Hepatocyte (in vitro differentiated cells): ENCODE results near the gene MTURN. TPM values are rescaled to one million over a fixed set of nuclear protein-coding genes. Genes with fewer than 3 reads are reported as not detected.

ENCODE experiments used
- DNase-seq: peaks from one replicate; pipeline ENCODE4 v3.0.0-alpha.2; 2016; ENCODE audit warnings: low spot score
- H2AFZ ChIP-seq: fragments of 200-600 bp; sonication (generic); 2 replicates; pipeline ENCODE4 v1.6.0; 2016; ENCODE audit warnings: antibody characterized with exemption, mild to moderate bottlenecking
- H3K27ac ChIP-seq: fragments of 200-600 bp; sonication (generic); 2 replicates; pipeline ENCODE4 v1.5.1; 2016; ENCODE audit warnings: mild to moderate bottlenecking
- H3K27me3 ChIP-seq: fragments of 200-600 bp; sonication (generic); 2 replicates; pipeline ENCODE4 v1.6.1; 2016
- H3K36me3 ChIP-seq: fragments of 200-600 bp; sonication (generic); replicated peaks from 2 replicates; pipeline ENCODE4 v1.5.1; 2016; ENCODE audit warnings: low read depth; ENCODE audit not compliant: insufficient read depth
- H3K4me1 ChIP-seq: fragments of 200-600 bp; sonication (generic); 2 replicates; pipeline ENCODE4 v1.5.1; 2016; ENCODE audit warnings: mild to moderate bottlenecking, moderate library complexity; ENCODE audit not compliant: insufficient read depth
- H3K4me2 ChIP-seq: fragments of 200-600 bp; sonication (generic); 2 replicates; pipeline ENCODE4 v1.6.0; 2016
- H3K4me3 ChIP-seq: fragments of 200-600 bp; sonication (generic); 2 replicates; pipeline ENCODE4 v1.5.1; 2016; ENCODE audit warnings: mild to moderate bottlenecking
- H3K79me2 ChIP-seq: fragments of 200-600 bp; sonication (generic); 2 replicates; pipeline ENCODE4 v1.6.0; 2017; ENCODE audit warnings: mild to moderate bottlenecking
- H3K9me2 ChIP-seq: fragments of 200-600 bp; sonication (generic); replicated peaks from 2 replicates; pipeline ENCODE4 v1.6.0; 2017; ENCODE audit warnings: mild to moderate bottlenecking; ENCODE audit not compliant: insufficient read depth
- H3K9me3 ChIP-seq: fragments of 200-600 bp; sonication (generic); 2 replicates; pipeline ENCODE4 v1.5.1; 2016; ENCODE audit warnings: low read depth, mild to moderate bottlenecking
- H4K20me1 ChIP-seq: fragments of 200-600 bp; sonication (generic); 2 replicates; pipeline ENCODE4 v1.6.0; 2016; ENCODE audit warnings: mild to moderate bottlenecking; ENCODE audit not compliant: insufficient read depth, poor library complexity, severe bottlenecking
- EZH2 ChIP-seq: fragments of 200-600 bp; sonication (generic); IDR thresholded peaks from 2 replicates; pipeline ENCODE4 v1.6.1; 2016; ENCODE audit warnings: antibody characterized with exemption, mild to moderate bottlenecking, borderline replicate concordance
- EZH2phosphoT487 ChIP-seq: fragments of 200-600 bp; sonication (generic); IDR thresholded peaks from one replicate; pipeline ENCODE4 v1.6.1; 2018; ENCODE audit warnings: antibody characterized with exemption, mild to moderate bottlenecking, low read depth, moderate library complexity; ENCODE audit not compliant: unreplicated experiment, severe bottlenecking
- WGBS: methylation state at CpG from one replicate; pipeline ENCODE4 v1.1.6; 2016; ENCODE audit warnings: low lambda C conversion rate; ENCODE audit errors: missing lambda C conversion rate; 5-methylcytosine and 5-hydroxymethylcytosine counted together
- polyA plus RNA-seq: library from polyadenylated mRNA; unstranded; fragments of >200 nt; fragmentation: Nextera tagmentation; extraction: Ambion mirVana; gene quantifications from 2 replicates; pipeline ENCODE4 v1.2.1, GENCODE V29; 2016
- total RNA-seq: library from RNA; depleted of rRNA; stranded (reverse); fragments of >200 nt; gene quantifications from 2 replicates; pipeline ENCODE4 v1.2.3, GENCODE V29; 2014
- TF ChIP-seq, protein P1 (sequence below): fragments of 200-600 bp; sonication (generic); IDR thresholded peaks from 2 replicates; pipeline ENCODE4 v1.5.1; 2016; ENCODE audit warnings: antibody characterized with exemption, mild to moderate bottlenecking; ENCODE audit not compliant: poor library complexity

MTURN gene
- total and polyA plus RNA-seq, 2 experiments from 2014 or later: 4.5 to 14.5 TPM

DNA sequence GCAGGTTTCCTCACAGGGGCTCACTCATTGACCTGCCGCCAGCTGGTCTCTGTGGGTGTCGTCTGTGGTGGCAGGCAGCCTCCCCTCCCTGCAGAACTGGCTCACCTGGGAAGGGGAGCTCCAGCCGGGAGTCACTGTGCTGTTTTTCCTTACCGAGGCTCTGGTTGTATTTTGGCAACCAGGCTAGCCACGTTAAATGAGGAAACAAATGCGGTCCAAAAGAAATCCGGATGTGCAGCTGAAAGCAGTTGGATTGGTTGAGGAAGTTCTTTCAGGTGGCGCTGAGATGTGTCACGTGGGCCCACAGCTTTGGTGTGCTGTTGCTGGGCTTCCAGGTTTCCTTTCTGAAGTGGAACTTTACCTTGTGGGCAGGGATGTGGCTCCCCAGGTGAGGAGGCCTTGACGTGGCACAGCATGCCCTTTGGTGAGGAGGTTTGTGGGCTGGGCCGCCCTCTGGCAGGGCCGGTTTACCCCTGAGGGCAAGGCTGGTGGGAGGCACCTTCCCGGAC, 14.2 kb downstream of the MTURN start:
- Histone ChIP-seq H3K4me3 (no peak overlapping the region), H3K36me3 (no peaks in the 10 kb centered on the region), H4K20me1 (no peaks in the 10 kb centered on the region), H3K9me2 (no peaks in the 10 kb centered on the region), H3K27ac (no peak overlapping the region), H3K79me2 (no peaks in the 10 kb centered on the region), H3K4me2 (no peak overlapping the region), H3K9me3 (no peaks in the 10 kb centered on the region), H3K4me1 (no peaks in the 10 kb centered on the region), H3K27me3 (no peaks in the 10 kb centered on the region), H2AFZ (no peak overlapping the region)
- no peak for TF ChIP-seq EZH2
- no peak for DNase-seq
- 86% methylated on average over 13 of the region's 13 CpGs for WGBS

DNA sequence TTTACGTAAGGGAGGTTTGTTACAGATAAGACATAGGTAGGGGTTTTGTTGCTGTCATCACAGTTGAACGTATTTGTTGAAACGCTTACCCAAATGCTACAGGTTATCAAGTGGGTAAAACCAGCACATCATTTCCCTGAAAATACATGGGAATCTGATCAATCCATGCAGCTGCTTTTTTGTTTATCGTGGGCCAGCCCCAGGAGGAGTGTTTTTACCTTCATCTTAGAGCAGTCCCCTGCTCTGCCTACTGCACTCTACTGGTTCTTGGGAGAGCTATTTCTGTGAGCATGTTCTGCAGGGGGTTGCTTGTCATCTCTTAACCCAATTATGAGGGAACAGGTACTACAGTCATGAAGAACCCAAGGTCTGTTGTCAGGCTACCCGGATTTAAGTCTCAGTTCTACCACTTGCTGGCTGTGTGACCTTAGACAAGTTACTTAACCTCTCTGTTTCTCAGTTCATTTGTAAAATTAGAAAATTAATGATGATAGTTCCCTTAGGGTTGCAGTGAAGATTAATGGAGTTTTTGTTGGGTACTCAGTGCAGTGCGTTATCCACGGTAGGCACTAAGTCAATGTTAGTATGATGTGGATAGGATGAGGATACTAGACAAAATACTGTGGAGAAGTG, 15.0 kb downstream of the MTURN start:
- TF ChIP-seq EZH2phosphoT487 (no peak), EZH2 (no peak)
- TF ChIP-seq, protein P1, sequence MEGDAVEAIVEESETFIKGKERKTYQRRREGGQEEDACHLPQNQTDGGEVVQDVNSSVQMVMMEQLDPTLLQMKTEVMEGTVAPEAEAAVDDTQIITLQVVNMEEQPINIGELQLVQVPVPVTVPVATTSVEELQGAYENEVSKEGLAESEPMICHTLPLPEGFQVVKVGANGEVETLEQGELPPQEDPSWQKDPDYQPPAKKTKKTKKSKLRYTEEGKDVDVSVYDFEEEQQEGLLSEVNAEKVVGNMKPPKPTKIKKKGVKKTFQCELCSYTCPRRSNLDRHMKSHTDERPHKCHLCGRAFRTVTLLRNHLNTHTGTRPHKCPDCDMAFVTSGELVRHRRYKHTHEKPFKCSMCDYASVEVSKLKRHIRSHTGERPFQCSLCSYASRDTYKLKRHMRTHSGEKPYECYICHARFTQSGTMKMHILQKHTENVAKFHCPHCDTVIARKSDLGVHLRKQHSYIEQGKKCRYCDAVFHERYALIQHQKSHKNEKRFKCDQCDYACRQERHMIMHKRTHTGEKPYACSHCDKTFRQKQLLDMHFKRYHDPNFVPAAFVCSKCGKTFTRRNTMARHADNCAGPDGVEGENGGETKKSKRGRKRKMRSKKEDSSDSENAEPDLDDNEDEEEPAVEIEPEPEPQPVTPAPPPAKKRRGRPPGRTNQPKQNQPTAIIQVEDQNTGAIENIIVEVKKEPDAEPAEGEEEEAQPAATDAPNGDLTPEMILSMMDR: no peak
- WGBS: 84% methylated on average over 7 of the region's 7 CpGs

DNA sequence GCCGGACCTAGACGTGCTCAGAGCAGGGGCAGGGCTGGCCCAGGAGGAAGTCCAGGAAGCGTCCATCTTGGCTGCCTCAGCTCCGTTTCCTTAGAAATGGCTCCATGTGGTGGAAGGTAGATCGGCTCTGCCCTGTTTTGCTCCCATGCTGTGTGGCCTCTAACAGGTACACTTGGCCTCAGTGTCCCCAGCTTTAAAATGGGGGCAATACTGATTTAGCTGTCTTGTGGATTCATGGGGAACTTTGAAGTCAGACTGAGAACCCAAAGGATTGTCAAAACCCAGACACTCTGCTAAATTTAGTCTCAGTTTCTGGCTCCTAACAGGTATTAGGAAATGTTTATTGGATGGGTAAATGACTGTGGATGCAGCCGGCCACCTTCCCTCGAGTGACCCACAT, 15.9 kb downstream of the MTURN start:
- no peaks in the 10 kb centered on the region for H3K9me3 ChIP-seq
- no peaks in the 10 kb centered on the region for H3K27me3 ChIP-seq
- H3K4me1 ChIP-seq: no peaks in the 10 kb centered on the region
- no peak overlapping the region for H3K4me3 ChIP-seq
- H3K79me2 ChIP-seq: no peaks in the 10 kb centered on the region
- WGBS: 84% methylated on average over 7 of the region's 7 CpGs
- no peak overlapping the region for H2AFZ ChIP-seq
- H3K36me3 ChIP-seq: no peaks in the 10 kb centered on the region
- no peaks in the 10 kb centered on the region for H3K9me2 ChIP-seq
- H3K27ac ChIP-seq: no peak overlapping the region
- TF ChIP-seq, protein P1: no peak
- no peak for TF ChIP-seq EZH2
- no peak for DNase-seq
- no peaks in the 10 kb centered on the region for H4K20me1 ChIP-seq
- no peak overlapping the region for H3K4me2 ChIP-seq

More for the DNA sequence above, 15.0 kb downstream of the MTURN start:
- Histone ChIP-seq H3K36me3 (no peaks in the 10 kb centered on the region), H3K9me2 (no peaks in the 10 kb centered on the region), H3K9me3 (no peaks in the 10 kb centered on the region), H3K27me3 (no peaks in the 10 kb centered on the region), H3K4me3 (no peak overlapping the region), H3K4me1 (no peaks in the 10 kb centered on the region), H3K4me2 (no peak overlapping the region), H2AFZ (no peak overlapping the region), H3K79me2 (no peaks in the 10 kb centered on the region), H4K20me1 (no peaks in the 10 kb centered on the region), H3K27ac (no peak overlapping the region)
- no peak for DNase-seq

DNA sequence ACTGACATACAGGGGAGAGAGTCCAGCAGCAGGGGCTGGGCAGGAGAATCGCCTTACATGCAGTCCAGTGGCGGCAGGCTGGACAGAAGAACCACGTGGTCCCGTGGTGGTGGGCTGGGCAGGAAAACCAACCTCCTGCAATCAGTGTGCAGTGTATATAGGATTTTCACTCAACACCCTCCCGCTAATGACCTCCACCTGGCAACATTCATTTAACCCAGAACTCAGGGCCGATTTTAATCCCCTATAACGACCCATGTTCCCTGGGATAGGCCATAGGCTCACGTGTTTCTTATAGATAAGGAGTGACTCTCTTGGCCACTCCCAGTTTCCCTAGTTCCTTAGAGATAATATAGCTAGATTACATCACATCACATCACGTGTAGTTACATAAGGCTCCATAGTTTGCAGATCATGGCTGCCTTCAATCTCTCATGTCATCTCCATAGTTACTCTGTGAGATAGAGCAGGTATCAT, 19.4 kb downstream of the MTURN start:
- no peak overlapping the region for H3K4me3 ChIP-seq
- no peaks in the 10 kb centered on the region for H3K79me2 ChIP-seq
- H2AFZ ChIP-seq: no peak overlapping the region
- no peaks in the 10 kb centered on the region for H3K36me3 ChIP-seq
- no peak overlapping the region for H3K27ac ChIP-seq
- WGBS: 84% methylated on average over 9 of the region's 9 CpGs
- no peak overlapping the region for H3K4me2 ChIP-seq
- H3K9me2 ChIP-seq: no peaks in the 10 kb centered on the region
- no peaks in the 10 kb centered on the region for H3K27me3 ChIP-seq
- H3K4me1 ChIP-seq: no peaks in the 10 kb centered on the region
- TF ChIP-seq, protein P1: no peak
- TF ChIP-seq EZH2 (no peak), EZH2phosphoT487 (no peak)
- no peaks in the 10 kb centered on the region for H3K9me3 ChIP-seq
- no peak for DNase-seq
- H4K20me1 ChIP-seq: no peaks in the 10 kb centered on the region
